Kidney (tissue), 14 donors: ENCODE results near the gene SYT14. TPM values are rescaled to one million over a fixed set of nuclear protein-coding genes. Genes with fewer than 3 reads are reported as not detected.

Experiments
- DNase-seq, 5 donors: peaks; one replicate each; pipeline ENCODE4 v3.0.0-alpha.2; 2013 to 2020
- FAIRE-seq: peaks from 2 replicates; lab custom pipeline; 2012; peaks lifted over from hg19 to GRCh38; lab: Jason Lieb, UNC
- H3K27ac ChIP-seq, 2 donors: one replicate each; pipeline ENCODE4 v1.7.0; 2013; ENCODE audit warnings: low read depth in 2 of 2, low read length in 2 of 2, inconsistent platforms in 1 of 2
- H3K27me3 ChIP-seq: one replicate; pipeline ENCODE4 v1.7.1; 2013; ENCODE audit warnings: low read length, inconsistent platforms; ENCODE audit not compliant: control insufficient read depth, insufficient read depth
- H3K36me3 ChIP-seq, 3 donors: one replicate each; pipeline versions ENCODE4 v1.7.0 to v1.7.1; 2013; ENCODE audit warnings: low read length in 3 of 3, control low read depth in 1 of 3, inconsistent platforms in 1 of 3; ENCODE audit not compliant: insufficient read depth in 3 of 3, control insufficient read depth in 2 of 3
- H3K4me1 ChIP-seq, 3 donors: one replicate each; pipeline versions ENCODE4 v1.7.0 to v1.7.1; 2013; ENCODE audit warnings: low read length in 3 of 3, inconsistent platforms in 1 of 3, low read depth in 1 of 3; ENCODE audit not compliant: control insufficient read depth in 2 of 3, insufficient read depth in 2 of 3
- H3K4me3 ChIP-seq, 3 donors: one replicate each; pipeline versions ENCODE4 v1.7.0 to v1.8.1; 2013; ENCODE audit warnings: low read length in 3 of 3, control low read depth in 1 of 3, inconsistent platforms in 1 of 3
- H3K9ac ChIP-seq, 3 donors: one replicate each; pipeline versions ENCODE4 v1.7.0 to v1.7.1; 2013; ENCODE audit warnings: low read length in 3 of 3, control low read depth in 1 of 3, inconsistent platforms in 1 of 3
- H3K9me3 ChIP-seq, 3 donors: one replicate each; pipeline versions ENCODE4 v1.7.0 to v1.7.1; 2013; ENCODE audit warnings: low read length in 3 of 3, control low read depth in 1 of 3, inconsistent platforms in 1 of 3; ENCODE audit not compliant: control insufficient read depth in 2 of 3, insufficient read depth in 1 of 3
- CTCF ChIP-seq: IDR thresholded peaks from 3 replicates; pipeline ENCODE4 v1.5.1; 2012; ENCODE audit warnings: mild to moderate bottlenecking, moderate library complexity, borderline replicate concordance; ENCODE audit not compliant: insufficient read depth; ENCODE audit errors: extremely low read depth
- intact Hi-C: fragments of 100-400 bp; cut with DNase I; formaldehyde crosslinking; loops from one replicate; pipeline ENCODE4 v1.11.1; 2022
- polyA plus RNA-seq: library from polyadenylated mRNA; stranded (reverse); fragments of 350-450 nt; fragmentation: Illumina TruSeq; extraction: RNeasy Lipid Tissue Mini Kit (QIAGEN cat#74804); gene quantifications from one replicate; pipeline ENCODE4 v1.2.3, GENCODE V29; 2014; ENCODE audit warnings: low read depth, low replicate concordance; ENCODE audit not compliant: insufficient read depth
- total RNA-seq: library from RNA; stranded (reverse); fragmentation: NEBNext Ultra II Directional; extraction: Animal tissue kit (Norgen Biotek cat#: 25700); gene quantifications from one replicate; pipeline ENCODE4 v1.2.1, GENCODE V29; 2021
- donor health status: control.
- donor health status: control.
- donor health status: control.
- donor health status: control.
- donor health status: control.
- donor health status: DM: yes; HTN: yes; CAD: no.
- donor health status: Normal renal cell carcinoma (clear cell type).

SYT14 gene
- total and polyA plus RNA-seq, 2 donors from 2014 or later, result 0.22 to 1.3 TPM

- H3K9me3 ChIP-seq, result no peaks in the 10 kb centered on the region
- no peak overlapping the region for H3K4me3 ChIP-seq
- H3K27me3 ChIP-seq, result no peaks in the 10 kb centered on the region
- no peaks in the 10 kb centered on the region for H3K4me1 ChIP-seq
- H3K27ac ChIP-seq, result no peak overlapping the region
- FAIRE-seq, result no peak
- H3K36me3 ChIP-seq, result no peaks in the 10 kb centered on the region
- DNase-seq, result no peak
- no peak overlapping the region for H3K9ac ChIP-seq
- intact Hi-C loops, result no loop called here
- no peak for TF ChIP-seq CTCF
These were observed 135.0 kb downstream of the SYT14 start for GRCh38 chr1:210072896-210073504.

- Histone ChIP-seq H3K4me1 (no peaks in the 10 kb centered on the region), H3K9me3 (no peaks in the 10 kb centered on the region), H3K27ac (no peak overlapping the region), H3K36me3 (no peaks in the 10 kb centered on the region), H3K4me3 (no peak overlapping the region), H3K9ac (no peak overlapping the region), H3K27me3 (no peaks in the 10 kb centered on the region)
- FAIRE-seq (no peak), DNase-seq (no peak)
- intact Hi-C loops, result no loop called here
- no peak for TF ChIP-seq CTCF
These were observed 136.9 kb downstream of the SYT14 start for GRCh38 chr1:210074904-210075303.

GRCh38 chr1:210076620-210077019 lies 138.6 kb downstream of the SYT14 start:
- Histone ChIP-seq H3K4me3 (no peak overlapping the region), H3K27me3 (no peaks in the 10 kb centered on the region), H3K36me3 (no peaks in the 10 kb centered on the region), H3K9ac (no peak overlapping the region), H3K27ac (no peak overlapping the region), H3K4me1 (no peaks in the 10 kb centered on the region), H3K9me3 (no peaks in the 10 kb centered on the region)
- FAIRE-seq (no peak), DNase-seq (no peak)
- no peak for TF ChIP-seq CTCF
- intact Hi-C loops, result no loop called here

GRCh38 chr1:210081494-210081893 lies 143.5 kb downstream of the SYT14 start:
- no peak for FAIRE-seq
- H3K36me3 ChIP-seq, result no peaks in the 10 kb centered on the region
- no peak overlapping the region for H3K4me3 ChIP-seq
- H3K27me3 ChIP-seq, result no peaks in the 10 kb centered on the region
- no peak overlapping the region for H3K9ac ChIP-seq
- H3K9me3 ChIP-seq, result no peaks in the 10 kb centered on the region
- intact Hi-C loops, result no loop called here
- no peak overlapping the region for H3K27ac ChIP-seq
- no peak for DNase-seq
- TF ChIP-seq CTCF, result no peak
- no peaks in the 10 kb centered on the region for H3K4me1 ChIP-seq
